ENCODE results near the gene RFX7.
A peak's percentile ranks its signal among the peaks of the same experiment; 100 is the strongest.

Gene RFX7

GRCh38 chr15:56102441-56102840 lies 141.2 kb downstream of the RFX7 start:
- DNase-seq: no peak

GRCh38 chr15:56099311-56099710 lies 144.4 kb downstream of the RFX7 start:
- DNase-seq: no peak

GRCh38 chr15:56098195-56098863 lies 145.3 kb downstream of the RFX7 start:
- DNase-seq: no peak

GRCh38 chr15:56095406-56095805 lies 148.3 kb downstream of the RFX7 start:
- no peak for DNase-seq

GRCh38 chr15:56094171-56094570 lies 149.5 kb downstream of the RFX7 start:
- no peak for DNase-seq

- no peak for DNase-seq
Measured at GRCh38 chr15:56088389-56088788, 155.3 kb downstream of the RFX7 start.

- no peak for DNase-seq
Measured at GRCh38 chr15:56086566-56086965, 157.1 kb downstream of the RFX7 start.

GRCh38 chr15:56082263-56082761 lies 161.4 kb downstream of the RFX7 start:
- no peak for DNase-seq

- DNase-seq: no peak
Measured at GRCh38 chr15:56077081-56077480, 166.6 kb downstream of the RFX7 start.

- no peak for DNase-seq
Measured at GRCh38 chr15:56076640-56077039, 167.0 kb downstream of the RFX7 start.

- no peak for DNase-seq
Measured at GRCh38 chr15:56074481-56075265, 169.0 kb downstream of the RFX7 start.

GRCh38 chr15:56064152-56064551 lies 179.5 kb downstream of the RFX7 start:
- DNase-seq: no peak

GRCh38 chr15:56059716-56060115 lies 184.0 kb downstream of the RFX7 start:
- DNase-seq: no peak

GRCh38 chr15:56058986-56059385 lies 184.7 kb downstream of the RFX7 start:
- DNase-seq: no peak

GRCh38 chr15:56056626-56057025 lies 187.1 kb downstream of the RFX7 start:
- no peak for DNase-seq

GRCh38 chr15:56053046-56053400 lies 190.7 kb downstream of the RFX7 start:
- no peak for DNase-seq

GRCh38 chr15:56052395-56053045 lies 191.2 kb downstream of the RFX7 start:
- DNase-seq: no peak

- no peak for DNase-seq
Measured at GRCh38 chr15:56051676-56052075, 192.0 kb downstream of the RFX7 start.

- DNase-seq: no peak
Measured at GRCh38 chr15:56049577-56049976, 194.1 kb downstream of the RFX7 start.

- no peak for DNase-seq
Measured at GRCh38 chr15:56047354-56047753, 196.3 kb downstream of the RFX7 start.

- DNase-seq: no peak
Measured at GRCh38 chr15:56045068-56045748, 198.5 kb downstream of the RFX7 start.

GRCh38 chr15:56042982-56043980 lies 200.4 kb downstream of the RFX7 start:
- peak; percentile 6 for DNase-seq

Measured in activated CD4-positive, alpha-beta T cell treated with anti-CD3 and anti-CD28 coated beads, Interleukin-2, amount 50 U/mL, for 4 hours (primary cell).